Cerebellar cortex (tissue), 1 donor: ENCODE measurements around the gene TAC3.
"Not testable (repeated sequence)": the region's sequence is repeated elsewhere in the genome, so short reads cannot be mapped to it uniquely, and the experiment has no call there.

Source experiments
- DNase-seq: peaks from one replicate; pipeline ENCODE4 v3.0.0-alpha.2; 2015; ENCODE audit warnings: low spot score

The TAC3 gene

GRCh38 chr12:57016348-57016747, at the start of gene TAC3:
Gene TAC3 (minus strand): TSS chr12:57016529. CDS start chr12:57015797, 732 bp downstream.
- no peak for DNase-seq

DNA sequence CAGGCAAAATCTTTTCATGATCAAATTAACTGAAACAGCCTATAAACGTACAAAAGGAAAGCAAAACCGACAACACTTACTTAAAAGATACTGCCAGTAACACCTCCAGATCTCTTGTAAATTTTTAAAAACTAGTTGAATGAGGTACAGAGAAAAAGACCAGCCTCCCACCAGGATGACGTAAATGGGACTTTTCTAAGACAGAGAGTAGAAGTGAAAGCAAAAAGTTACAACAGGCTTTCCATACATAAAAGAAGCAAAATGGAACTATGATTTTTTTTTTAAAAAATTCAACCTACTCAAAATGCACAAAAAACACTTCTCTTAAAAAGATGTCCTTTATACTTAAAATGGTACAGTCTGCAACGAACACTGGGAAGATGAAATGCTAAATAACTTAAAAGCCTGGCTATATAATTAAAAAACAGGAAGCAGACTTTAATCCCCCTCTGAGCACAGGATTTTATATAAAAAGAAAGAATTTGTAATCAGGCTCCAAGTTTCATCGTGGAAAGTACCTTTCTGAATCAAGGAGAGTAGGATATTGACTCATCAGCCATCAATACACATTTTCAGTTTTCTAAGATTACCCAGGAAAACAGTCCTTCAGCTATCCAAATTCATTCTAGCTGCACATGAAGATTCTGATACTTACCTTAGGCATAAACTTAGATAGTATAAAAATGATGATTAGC, 47.8 kb upstream of the TAC3 start:
- DNase-seq = no peak

- no peak for DNase-seq
Observed at GRCh38 chr12:57058454-57058853, 42.1 kb upstream of the TAC3 start.

GRCh38 chr12:57057067-57057751, 40.9 kb upstream of the TAC3 start:
- DNase-seq = no peak

DNA sequence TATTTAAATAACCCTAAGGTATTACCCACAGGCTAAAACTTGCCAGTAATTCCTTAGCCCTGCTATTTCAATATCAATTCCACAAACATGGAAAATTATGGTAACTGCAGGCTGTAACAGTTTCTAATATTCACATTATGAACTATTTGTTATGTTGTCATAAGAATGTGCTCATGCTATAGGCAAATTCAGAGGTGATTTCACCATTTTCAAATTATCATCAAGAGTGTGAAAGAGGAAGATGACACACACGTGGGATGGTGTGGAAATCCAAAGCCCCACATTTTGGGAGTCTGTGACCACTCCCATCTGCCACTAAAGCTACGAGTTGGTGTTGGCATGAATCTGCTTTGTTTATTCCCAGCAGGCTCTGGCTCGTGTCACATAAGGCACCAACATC, 39.5 kb upstream of the TAC3 start:
- no peak for DNase-seq

DNA sequence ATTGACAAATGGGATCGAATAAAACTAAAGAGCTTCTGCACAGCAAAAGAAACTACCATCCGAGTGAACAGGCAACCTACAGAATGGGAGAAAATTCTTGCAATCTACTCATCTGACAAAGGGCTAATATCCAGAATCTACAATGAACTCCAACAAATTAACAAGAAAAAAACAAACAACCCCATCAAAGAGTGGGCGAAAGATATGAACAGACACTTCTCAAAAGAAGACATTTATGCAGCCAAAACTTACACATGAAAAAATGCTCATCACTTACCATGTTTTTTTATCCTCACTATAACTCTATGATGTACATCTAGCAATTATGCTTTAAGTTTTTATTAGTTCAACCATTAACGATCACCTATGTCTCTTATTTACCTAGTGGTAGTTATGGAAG, 37.6 kb upstream of the TAC3 start:
- DNase-seq = not testable (repeated sequence)

DNA sequence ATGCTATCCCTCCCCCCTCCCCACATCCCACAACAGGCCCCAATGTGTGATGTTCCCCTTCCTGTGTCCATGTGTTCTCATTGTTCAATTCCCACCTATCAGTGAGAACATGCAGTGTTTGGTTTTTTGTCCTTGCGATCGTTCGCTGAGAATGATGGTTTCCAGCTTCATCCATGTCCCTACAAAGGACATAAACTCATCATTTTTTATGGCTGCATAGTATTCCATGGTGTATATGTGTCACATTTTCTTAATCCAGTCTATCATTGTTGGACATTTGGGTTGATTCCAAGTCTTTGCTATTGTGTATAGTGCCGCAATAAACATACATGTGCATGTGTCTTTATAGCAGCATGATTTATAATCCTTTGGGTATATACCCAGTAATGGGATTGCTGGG, 36.8 kb upstream of the TAC3 start:
- not testable (repeated sequence) for DNase-seq

DNA sequence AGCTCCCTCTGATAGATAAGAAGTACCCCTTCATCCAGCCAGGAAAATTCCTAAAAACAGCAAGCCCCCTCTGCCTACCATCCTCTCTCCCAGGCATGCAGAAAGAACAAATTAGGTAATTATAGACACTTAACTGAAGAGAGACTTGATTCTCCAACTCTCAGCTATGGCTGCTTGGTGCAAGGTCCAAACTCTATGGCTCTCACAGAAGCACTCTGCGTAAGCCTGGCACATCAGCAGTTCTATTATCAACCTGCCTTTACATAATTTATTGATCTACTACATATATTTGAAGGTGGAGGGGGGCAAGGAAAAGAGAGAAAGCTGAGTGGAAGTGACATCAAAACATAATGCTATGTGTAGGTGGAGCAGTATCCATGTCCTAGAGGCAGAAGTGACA, 34.7 kb upstream of the TAC3 start:
- DNase-seq = no peak

- no peak for DNase-seq
Observed at GRCh38 chr12:57049890-57050289, 33.6 kb upstream of the TAC3 start, which contains the start of gene MYO1A. Gene MYO1A (minus strand): TSS chr12:57050129. CDS start chr12:57048323, 1,806 bp downstream.

- DNase-seq = no peak
Observed at GRCh38 chr12:57049119-57049446, 32.8 kb upstream of the TAC3 start.

GRCh38 chr12:57048423-57049118, 32.2 kb upstream of the TAC3 start:
- DNase-seq = no peak

DNA sequence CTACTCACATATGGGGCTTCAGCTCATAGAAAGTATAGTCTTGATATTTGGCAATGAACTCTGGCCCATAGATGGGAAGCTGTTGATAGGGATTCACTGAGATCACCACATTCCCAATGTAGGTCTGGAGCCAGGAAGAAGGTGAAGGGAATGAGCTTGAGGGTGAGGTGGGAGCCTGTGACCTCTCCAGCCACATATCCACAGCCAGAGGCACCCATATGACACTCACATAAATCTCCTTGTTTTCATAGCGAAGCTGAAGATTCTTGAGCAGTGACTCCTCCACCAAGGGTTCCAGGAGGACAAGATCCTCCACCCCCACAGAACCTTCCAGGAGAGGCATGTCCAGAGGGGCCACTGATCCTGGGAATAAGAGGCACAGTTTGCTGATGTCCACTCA, 31.7 kb upstream of the TAC3 start:
- no peak for DNase-seq

DNA sequence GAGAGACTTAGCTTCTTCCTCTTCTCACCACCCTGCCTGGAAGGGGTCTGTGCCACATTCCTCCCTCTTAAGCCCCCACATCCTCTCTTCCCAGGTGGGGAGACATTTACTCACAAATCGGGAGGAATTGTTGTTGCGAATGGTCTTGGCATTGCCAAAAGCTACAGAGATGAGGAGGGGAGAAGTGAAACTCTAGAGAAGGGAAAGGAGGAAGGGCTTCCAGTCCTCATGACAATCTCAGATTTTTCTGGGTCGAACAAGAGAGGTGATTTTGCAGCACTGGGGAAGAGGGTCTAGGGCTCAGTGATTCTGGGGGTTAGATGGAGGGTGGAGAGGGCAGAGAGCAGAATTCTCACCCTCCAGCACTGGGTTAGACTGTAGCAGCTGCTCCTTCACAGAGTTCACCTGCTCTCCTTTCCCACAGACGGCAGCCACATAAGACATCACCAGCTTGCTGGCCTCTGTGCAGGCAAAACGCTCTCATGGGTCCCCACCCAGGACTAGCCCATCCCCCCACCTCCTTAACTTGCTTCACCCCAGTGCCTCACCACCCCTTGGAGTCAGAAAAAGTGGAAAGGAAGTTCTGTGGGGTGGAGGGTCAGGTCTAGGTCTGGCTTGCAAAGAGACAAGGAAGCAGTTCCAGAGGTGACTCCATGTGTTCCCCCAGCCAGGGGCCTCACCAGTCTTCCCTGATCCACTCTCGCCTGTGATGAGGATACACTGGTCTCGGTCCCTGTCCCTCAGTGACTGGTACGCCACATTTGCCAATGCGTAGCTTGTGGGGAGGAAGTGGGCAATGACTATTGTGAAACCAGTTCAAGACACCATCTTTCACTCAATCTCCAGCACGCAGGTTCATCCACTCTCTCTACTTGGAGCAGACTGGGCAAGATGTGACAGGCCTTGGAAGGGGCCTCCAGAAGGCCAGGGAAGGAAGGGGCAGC, 30.9 kb upstream of the TAC3 start:
- DNase-seq = no peak

DNA sequence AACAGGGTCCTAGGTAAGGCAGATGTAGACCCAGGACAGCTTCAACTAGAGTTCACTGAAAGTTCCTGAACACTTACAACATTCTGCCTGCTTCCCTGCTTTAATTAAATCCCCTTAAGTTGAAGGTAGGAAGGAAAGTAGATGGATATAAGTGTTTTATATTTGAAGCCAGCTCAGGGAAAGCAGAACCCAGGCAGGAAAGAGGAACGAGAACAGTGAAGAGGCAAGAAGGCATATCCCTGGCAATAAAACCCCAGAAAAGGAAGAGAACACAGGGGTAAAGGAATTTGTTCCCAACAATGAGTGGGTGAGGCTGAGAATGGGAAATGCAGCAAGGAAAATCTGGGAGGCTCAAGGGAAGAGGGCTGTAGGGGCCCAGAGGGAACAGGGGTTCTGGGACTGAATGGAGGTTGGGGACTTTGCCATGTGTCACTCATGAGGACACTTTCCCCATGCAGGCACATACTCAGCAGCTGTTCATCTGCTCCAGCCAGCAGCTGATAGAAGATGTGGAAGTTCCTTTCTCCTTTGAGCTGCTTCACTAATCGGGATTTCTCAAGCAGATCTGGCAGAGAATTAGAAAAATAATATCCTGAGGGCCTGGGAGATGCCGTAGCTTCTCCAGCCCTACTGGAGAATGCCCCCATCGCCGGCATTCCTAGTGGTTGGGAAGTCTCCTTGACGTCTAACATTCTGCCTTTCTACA, 29.9 kb upstream of the TAC3 start:
- no peak for DNase-seq

- no peak for DNase-seq
Observed at GRCh38 chr12:57044889-57045288, 28.6 kb upstream of the TAC3 start.

DNA sequence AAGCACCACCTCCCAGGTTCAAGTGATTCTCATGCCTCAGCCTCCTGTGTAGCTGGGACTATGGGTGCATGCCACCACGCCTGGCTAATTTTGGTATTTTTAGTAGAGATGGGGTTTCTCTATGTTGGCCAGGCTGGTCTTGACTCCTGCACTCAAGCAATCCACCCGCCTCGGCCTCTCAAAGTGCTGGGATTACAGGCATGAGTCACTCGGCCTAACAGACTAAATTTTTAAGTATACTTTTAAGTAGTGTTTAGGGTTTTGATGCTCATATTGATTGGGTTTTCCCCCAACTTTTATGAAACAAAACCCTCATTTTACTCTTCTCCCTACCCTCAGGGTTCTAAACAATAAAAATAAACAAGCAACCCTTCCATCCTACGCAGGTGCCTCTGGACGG, 28.1 kb upstream of the TAC3 start:
- no peak for DNase-seq

GRCh38 chr12:57042695-57043094, 26.4 kb upstream of the TAC3 start:
- DNase-seq = no peak

DNA sequence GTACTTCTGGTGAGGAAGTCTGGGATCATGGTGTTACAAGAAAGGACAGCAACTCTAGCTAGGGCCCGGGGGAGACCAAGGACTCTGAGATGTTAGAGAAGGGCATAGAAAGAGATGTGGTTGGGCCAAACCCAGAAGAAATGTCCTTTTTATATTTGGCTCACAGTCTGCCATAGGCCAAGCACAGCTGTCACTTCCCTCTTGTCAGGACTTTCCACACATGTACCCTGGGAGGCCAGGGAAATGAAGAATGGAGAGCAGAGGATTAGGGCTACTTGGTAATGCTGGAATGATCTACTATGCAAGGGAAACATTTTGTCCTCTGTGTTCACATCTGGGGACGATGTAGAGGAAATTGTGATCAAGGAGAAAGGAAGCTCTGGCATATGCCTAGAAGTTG, 24.4 kb upstream of the TAC3 start:
- no peak for DNase-seq

DNA sequence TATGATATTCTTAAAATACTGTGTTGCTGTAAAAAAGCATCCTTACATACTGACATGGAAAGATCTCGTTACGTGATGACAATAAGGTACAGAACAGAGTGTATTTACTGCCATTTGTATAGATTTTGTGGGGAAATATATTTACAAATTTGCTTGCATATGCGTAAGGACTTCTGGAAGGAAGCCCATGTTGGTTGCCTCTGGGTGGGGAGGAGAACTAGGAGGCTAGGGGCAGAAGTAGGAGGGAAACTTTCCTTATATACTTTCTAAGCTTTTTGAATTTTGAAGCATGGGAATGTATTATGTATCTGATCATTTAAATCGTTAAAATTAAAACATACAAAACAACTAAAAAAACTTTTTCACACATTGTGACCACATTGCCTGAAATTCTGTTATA, 23.9 kb upstream of the TAC3 start:
- DNase-seq = no peak

DNA sequence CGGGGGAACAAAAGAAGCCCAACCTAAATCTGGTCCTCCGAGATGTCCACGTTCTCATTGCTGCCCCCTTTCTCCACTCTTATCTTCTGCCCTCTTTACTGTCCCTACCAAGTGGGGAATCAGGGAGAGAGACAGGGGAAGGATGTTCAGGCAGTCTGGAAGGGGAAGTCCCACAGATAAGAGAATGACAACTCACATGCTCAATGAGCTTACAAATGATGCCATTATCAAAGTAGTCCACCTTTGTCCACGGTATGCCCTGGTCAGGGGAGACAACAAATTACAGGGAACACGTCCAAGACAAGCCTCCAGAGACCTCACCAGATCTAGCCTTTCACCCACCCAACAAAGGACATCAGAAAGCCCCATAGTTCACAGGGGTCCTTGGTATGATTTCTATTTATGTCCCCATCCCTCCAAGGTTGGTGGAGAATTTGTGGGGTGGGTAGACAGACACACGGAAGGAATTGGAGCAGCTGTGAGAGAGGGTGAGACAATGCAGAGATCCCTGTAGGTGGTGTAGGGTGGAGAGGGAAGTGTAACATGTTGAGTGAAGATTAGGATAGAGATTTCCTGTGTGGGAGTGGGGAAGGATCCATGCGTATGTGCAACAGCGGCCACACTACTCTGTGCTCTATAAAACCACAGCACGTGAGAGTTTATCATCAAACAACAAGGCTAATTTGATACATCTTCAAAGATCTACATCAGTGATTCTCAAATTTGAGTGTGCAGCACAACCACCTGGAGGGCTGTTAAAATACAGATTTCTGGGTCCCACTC, 22.9 kb upstream of the TAC3 start:
- DNase-seq = no peak

GRCh38 chr12:57037264-57037663, 20.9 kb upstream of the TAC3 start:
- no peak for DNase-seq
